Right forelimb (tissue), 1 donor: ENCODE results near the gene TCF4.

Source experiments
- DNase-seq: peaks from one replicate; pipeline ENCODE4 v3.0.0-alpha.2; 2018

TCF4 gene

DNA sequence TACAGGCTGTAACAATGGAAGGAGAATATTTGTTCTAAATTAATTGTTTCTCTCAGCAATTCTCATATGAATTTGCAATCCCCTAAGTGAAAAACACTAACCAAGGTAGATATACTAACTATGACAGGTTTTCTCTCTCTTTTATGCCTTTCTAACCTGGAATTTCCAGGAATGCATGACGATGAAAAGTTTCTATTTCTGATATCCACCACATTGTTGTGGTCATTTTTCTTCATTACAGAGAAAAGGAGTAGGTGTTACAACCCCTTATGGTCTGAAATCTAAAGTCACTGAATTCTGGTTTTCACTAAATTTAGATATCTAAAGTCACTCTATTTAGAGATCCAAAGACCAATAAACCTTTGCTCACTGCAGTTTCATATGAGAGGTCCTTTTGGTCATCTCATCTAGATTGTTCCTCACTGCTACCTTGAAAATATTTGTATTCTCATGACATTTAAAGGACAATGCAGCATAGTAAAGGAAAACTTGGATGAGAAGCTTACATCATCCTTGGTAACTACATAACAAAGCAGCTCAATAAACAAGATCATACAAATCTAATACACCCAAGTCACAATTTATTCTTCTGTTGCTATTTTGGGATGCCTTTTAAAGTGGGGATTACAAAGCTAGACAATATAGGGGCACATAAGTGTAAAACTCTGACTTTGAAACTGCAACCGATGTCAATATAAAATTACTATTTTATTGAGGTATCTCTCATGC is 85.8 kb downstream of the TCF4 start:
- no peak for DNase-seq

DNA sequence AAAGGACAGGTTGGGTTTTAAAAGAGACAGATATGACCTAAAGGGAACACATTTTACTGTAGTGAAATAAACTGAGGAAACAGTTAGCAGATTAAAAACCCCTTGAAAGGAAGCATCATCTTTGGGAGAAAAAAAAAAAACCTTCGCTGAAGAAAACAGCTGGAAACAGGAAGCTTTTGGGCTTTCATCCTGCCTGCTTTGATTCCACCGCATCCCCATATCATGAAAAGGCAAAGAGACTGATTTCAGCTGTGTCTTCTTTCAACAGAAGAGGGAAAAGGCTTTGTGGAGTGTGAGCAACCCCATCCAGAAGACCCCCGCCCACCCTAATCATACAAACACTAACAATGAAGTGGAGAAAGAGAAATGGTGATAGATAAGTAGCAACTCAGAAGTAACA is 86.4 kb downstream of the TCF4 start:
- DNase-seq, result no peak

- no peak for DNase-seq
Measured at GRCh38 chr18:55500316-55501086, 87.5 kb downstream of the TCF4 start.

- DNase-seq, result no peak
Measured at GRCh38 chr18:55499526-55499925, 88.5 kb downstream of the TCF4 start.

DNA sequence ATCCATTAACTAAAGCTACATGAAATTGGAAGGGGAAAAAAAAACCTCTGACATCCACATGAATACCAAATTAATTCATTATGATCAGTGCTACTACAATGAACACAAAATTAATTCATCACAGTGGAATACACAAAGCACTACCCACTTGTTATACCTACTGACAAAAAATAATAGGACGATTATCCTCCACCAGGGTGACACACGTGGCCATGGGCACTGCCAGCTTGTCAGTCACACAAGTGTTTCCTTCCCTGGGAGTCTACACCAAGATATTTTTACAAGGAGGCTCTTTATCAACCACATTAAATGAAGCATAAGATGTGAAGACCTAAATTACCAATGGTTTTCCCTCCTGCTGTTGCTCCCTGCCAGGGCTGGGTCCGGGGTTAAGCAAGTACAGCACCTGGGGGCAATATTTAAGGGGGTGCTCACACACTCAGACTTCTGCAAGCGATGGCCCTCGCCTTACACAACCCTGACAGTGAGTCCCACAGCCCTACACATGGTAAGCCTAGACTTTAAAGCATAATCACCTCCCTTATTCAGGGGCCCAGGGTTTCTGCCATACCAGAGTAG is 90.1 kb downstream of the TCF4 start:
- DNase-seq, result no peak

DNA sequence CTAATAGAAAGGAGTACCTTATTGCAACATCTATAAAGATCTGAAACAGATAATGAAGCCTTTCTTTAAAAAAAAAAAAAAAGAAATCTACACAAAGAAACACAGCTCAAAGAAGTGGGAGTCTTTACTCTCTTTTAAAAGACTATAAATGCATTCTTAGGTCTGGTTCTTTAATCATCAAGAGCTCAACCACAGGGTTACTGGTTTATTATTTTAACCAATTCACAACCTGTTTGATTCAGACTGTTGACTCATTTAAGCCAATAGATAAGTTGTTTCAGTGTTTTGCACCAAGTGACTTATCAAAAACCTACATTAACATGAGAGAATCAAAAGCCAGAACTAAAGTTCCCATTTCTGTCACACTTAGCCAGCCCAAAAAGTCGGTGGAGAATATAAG is 93.1 kb downstream of the TCF4 start:
- no peak for DNase-seq

DNA sequence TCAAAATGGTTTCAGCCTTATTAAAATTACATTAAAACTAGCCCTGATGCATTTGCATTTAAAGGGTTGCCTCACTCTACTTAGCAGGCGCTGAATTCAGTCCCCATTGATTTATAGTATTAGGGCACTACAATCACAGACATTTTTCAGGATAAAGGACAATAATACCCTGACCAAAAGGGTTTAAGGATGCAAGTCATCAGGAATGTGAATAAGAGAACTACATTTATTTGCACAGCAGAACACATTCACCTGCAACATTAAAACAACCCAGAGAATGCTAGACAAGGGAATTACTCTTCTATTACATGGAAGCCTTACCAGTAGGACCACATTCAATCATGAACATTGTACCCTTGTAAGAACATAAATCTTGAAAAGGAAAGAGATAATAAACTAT is 93.6 kb downstream of the TCF4 start:
- DNase-seq, result no peak

GRCh38 chr18:55491616-55492015 is 96.4 kb downstream of the TCF4 start:
- DNase-seq, result no peak

DNA sequence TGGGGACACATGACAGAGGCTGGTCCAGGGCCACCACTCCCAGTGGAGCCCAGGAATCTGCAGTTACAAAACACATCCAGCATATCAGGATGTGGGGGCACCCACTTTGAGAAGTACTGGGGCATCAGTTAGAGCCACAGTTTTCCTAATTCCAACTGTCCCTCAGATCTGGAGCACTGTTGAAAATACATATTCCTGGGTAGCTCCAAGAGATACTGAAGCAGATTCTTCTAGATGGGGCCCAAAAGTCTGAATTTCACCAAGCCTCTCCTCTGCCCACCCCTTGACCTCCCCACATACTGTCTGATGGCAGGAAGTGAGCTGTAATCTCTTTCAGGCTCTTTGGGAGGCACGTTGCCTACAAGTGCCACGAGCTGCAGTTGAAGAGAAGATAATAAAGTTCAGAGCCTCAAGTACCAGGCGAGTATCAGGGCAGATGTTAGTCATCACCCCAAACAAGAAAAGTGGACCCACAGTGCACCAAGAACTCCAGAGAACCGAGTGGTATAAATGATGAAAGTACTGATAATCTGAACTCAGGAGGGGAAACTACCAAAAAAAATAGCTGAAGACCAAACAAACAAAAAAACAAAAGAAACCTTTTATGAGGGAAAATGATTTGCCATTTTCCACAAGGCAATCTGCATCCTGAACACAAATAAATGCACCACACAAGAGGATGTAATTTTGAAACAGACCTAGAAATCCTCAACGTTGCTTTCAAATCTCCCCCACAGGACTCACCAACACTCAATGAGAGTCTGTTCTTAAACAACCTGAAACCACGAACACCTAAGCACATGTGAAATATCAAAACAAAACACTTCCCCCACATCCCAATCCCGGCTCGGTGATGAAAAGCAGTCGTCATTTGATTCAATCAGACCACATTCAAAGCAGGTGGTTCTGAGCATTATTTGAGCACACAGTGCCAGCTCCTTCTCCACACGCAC is 98.7 kb downstream of the TCF4 start:
- DNase-seq, result no peak

- DNase-seq, result no peak
Measured at GRCh38 chr18:55488473-55488872, 99.5 kb downstream of the TCF4 start.

DNA sequence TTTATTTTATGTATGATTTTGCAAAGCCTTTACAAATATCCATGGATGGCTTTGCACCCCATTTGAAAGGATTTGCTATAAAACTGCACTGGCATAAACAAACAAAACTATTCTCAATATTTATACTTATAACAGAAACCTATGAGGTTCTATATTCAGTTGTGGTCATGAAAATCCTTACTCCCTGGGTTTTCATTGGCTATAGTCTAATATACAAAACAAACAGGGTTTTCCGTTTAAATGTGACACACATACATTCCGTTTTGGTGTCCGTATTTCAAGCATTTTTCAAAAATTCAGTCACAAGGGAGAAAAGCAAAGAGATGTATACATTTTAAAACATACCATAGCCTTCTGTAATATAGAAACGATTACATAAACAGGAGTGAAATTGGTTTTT is 100.0 kb downstream of the TCF4 start:
- no peak for DNase-seq

DNA sequence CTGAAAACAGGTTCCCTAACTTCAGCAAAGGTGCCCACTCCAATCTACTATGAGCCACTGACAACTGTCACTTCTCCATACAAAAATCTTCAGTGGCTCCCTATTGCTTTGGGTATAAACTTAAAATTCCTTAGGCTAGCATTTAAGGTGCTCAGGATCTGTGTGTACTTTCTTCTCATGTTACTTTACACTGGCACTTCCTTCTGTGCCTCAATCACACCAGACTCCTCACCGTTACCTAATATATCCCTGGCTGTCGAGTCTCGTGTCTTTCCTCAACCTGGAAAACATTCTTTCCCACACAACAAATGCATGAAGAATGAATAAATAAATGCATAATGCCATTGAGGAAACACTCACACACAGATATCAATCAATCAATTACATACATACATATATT is 101.1 kb downstream of the TCF4 start:
- no peak for DNase-seq

GRCh38 chr18:55485666-55486065 is 102.3 kb downstream of the TCF4 start:
- no peak for DNase-seq

- DNase-seq, result no peak
Measured at GRCh38 chr18:55484773-55485172, 103.2 kb downstream of the TCF4 start.

- DNase-seq, result no peak
Measured at GRCh38 chr18:55483266-55483871, 104.6 kb downstream of the TCF4 start.

DNA sequence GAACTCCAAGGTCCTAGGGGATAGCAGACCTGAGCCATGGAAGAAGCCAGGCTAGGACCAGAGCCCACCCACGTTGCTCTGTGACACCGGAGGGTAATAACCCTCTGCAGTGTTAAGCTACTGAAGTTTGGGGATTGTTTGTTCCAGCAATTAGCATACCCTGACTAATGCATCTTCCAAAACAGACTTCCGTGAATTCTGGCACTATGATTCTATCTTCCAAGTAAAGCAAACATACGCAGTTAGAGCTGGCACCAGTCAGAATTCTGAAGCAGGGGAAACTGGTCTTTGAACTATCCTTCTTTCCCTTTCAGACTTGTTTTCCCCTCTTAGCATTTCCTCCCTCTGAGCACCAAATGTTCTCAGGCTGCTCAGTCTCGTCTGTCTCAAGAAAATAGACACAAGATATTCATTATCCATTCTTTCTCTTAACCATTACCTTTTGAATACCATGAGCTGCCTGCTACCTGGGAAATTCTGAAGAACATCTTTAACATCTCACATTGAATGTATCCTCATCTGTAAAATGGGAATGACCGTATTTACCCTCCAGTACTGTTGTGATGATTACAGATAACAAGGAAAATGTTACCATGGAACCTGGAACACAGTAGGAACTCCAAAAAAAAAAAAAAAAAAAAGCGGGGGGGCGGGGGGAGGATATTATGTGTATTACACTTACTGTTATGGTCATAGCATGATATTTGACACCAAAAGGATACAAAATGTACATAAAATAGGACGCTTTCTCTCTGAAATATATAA is 108.2 kb downstream of the TCF4 start:
- no peak for DNase-seq

DNA sequence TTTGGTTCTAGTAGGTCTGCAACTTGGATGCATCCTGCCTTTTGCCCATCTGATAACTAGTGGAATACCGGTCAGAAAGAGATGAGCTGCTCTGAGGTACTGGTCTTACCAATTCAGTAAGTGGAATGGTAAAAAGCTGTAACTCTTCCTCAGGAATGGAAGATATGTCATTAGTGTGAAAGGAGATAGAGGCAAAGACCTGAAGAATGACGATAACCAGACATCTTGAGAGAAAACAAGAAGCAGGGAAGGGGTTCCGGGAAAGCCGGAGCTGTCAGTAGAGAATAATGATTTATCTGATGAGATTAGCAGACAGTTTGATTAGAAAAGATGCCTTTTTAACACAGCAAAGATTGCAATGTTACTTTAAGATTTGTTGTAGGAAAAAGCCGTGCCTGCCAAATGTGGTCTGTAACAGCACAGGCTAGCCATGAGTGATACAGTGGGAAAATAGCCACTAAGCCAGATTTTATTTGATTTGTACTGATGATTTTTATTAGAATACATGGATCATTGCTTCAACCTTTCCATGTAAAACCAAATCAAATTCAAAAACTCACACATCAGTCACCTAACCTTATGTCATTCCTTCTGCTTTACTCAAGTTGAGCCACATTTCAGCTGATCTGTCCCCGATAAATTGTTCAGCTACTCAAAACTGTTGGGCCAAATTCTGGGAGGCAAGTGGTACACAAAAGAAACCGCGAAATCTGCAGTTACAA is 110.0 kb downstream of the TCF4 start:
- DNase-seq, result peak; percentile 56

- no peak for DNase-seq
Measured at GRCh38 chr18:55477499-55477859, 110.5 kb downstream of the TCF4 start.

GRCh38 chr18:55475916-55476315 is 112.1 kb downstream of the TCF4 start:
- no peak for DNase-seq

- no peak for DNase-seq
Measured at GRCh38 chr18:55475467-55475866, 112.5 kb downstream of the TCF4 start.

DNA sequence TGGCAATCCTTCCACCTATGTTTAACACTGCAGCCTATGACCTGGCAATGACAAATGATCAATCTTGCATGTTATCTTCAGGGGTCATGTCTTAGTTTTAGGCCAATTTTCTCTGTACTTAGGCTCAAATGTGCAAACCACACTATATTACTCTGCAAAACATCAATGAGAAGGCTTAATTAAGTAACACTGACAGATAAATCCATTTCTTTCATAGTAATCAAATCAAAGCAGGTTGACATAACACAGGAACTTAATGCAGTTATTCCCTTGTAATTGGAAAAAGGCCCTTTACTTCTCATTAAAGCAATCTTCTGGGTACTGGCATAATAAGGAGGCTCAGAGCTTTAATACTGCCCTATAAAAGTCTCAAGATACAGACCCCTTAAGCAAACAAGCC is 114.4 kb downstream of the TCF4 start:
- DNase-seq, result no peak
